NCI-H510A treated with DMSO at 0.1 percent for 48 hours (cell line): ENCODE results near the gene FNDC8.
"Not testable (repeated sequence)": the region's sequence is repeated elsewhere in the genome, so short reads cannot be mapped to it uniquely, and the experiment has no call there.

Source experiments
- DNase-seq: peaks from one replicate; lab custom pipeline; 2025; lab: John Stamatoyannopoulos, UW

The FNDC8 gene

GRCh38 chr17:35142467-35142796 is 21.0 kb downstream of the FNDC8 start:
- no peak for DNase-seq

- no peak for DNase-seq
These were observed 23.4 kb downstream of the FNDC8 start for GRCh38 chr17:35144840-35145239.

- DNase-seq, result no peak
These were observed 24.9 kb downstream of the FNDC8 start for GRCh38 chr17:35146214-35146833.

GRCh38 chr17:35147375-35147905 is 26.0 kb downstream of the FNDC8 start, which contains the start of gene UNC45B:
Gene UNC45B (plus strand): TSS chr17:35147817. CDS start chr17:35148264, 447 bp downstream.
- no peak for DNase-seq

- DNase-seq, result no peak
These were observed 26.7 kb downstream of the FNDC8 start for GRCh38 chr17:35148144-35148543.

GRCh38 chr17:35149941-35150340 is 28.5 kb downstream of the FNDC8 start:
- no peak for DNase-seq

- not testable (repeated sequence) for DNase-seq
These were observed 29.7 kb downstream of the FNDC8 start for GRCh38 chr17:35151080-35151479.

GRCh38 chr17:35152421-35153140 is 31.2 kb downstream of the FNDC8 start:
- no peak for DNase-seq

GRCh38 chr17:35154196-35155165 is 33.1 kb downstream of the FNDC8 start:
- DNase-seq, result no peak

- DNase-seq, result no peak
These were observed 33.8 kb downstream of the FNDC8 start for GRCh38 chr17:35155246-35155645.

GRCh38 chr17:35159940-35160339 is 38.5 kb downstream of the FNDC8 start:
- no peak for DNase-seq

- no peak for DNase-seq
These were observed 39.2 kb downstream of the FNDC8 start for GRCh38 chr17:35160354-35161201.

- DNase-seq, result no peak
These were observed 39.9 kb downstream of the FNDC8 start for GRCh38 chr17:35161281-35161761.

GRCh38 chr17:35162755-35163154 is 41.3 kb downstream of the FNDC8 start:
- no peak for DNase-seq

- no peak for DNase-seq
These were observed 42.5 kb downstream of the FNDC8 start for GRCh38 chr17:35163886-35164285.

- DNase-seq, result no peak
These were observed 43.3 kb downstream of the FNDC8 start for GRCh38 chr17:35164716-35165115.

- DNase-seq, result no peak
These were observed 45.1 kb downstream of the FNDC8 start for GRCh38 chr17:35166526-35166925.

GRCh38 chr17:35167046-35167445 is 45.6 kb downstream of the FNDC8 start:
- DNase-seq, result no peak

- DNase-seq, result no peak
These were observed 46.3 kb downstream of the FNDC8 start for GRCh38 chr17:35167666-35168065.

- DNase-seq, result no peak
These were observed 48.5 kb downstream of the FNDC8 start for GRCh38 chr17:35169835-35170363.
